ENCODE results near the gene FUT2.
"Not testable (repeated sequence)": the region's sequence is repeated elsewhere in the genome, so short reads cannot be mapped to it uniquely, and the experiment has no call there.

FUT2 gene

DNA sequence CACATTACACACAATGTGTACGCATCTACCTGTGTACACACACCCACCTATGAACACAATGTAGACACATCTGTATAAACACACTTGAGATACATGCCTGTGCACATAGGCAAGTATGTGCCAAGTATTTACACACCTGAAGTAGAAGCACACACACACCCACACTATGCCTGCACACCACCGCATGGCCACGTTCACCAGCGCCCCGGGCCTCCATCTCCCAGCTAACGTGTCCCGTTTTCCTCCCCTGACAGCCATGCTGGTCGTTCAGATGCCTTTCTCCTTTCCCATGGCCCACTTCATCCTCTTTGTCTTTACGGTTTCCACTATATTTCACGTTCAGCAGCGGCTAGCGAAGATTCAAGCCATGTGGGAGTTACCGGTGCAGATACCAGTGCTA lies 6.9 kb downstream of the FUT2 start:
- no peak for DNase-seq (ENCODE audit: low read depth)

DNA sequence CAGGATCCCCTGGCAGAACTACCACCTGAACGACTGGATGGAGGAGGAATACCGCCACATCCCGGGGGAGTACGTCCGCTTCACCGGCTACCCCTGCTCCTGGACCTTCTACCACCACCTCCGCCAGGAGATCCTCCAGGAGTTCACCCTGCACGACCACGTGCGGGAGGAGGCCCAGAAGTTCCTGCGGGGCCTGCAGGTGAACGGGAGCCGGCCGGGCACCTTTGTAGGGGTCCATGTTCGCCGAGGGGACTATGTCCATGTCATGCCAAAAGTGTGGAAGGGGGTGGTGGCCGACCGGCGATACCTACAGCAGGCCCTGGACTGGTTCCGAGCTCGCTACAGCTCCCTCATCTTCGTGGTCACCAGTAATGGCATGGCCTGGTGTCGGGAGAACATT lies 7.5 kb downstream of the FUT2 start:
- no peak for DNase-seq (ENCODE audit: low read depth)

DNA sequence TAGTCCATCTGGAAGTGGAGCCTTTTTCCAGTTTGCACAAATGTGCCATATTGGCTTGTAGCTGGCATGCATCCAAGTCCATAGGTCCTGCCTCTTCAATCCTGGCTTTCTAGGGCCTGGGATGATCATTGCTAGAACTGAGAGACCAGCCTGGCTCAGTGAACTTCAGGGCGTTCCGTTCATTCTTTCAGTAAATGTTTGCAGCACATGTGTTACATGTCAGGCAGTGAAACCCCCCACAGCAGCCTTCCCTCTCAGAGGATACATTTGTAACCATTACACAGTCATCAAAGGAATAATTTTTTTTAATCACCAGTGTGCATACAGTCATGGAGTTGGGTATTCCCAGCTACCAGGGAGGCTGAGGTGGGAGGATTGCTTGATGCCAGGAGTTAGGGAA lies 9.7 kb downstream of the FUT2 start:
- no peak for DNase-seq (ENCODE audit: low read depth)

DNA sequence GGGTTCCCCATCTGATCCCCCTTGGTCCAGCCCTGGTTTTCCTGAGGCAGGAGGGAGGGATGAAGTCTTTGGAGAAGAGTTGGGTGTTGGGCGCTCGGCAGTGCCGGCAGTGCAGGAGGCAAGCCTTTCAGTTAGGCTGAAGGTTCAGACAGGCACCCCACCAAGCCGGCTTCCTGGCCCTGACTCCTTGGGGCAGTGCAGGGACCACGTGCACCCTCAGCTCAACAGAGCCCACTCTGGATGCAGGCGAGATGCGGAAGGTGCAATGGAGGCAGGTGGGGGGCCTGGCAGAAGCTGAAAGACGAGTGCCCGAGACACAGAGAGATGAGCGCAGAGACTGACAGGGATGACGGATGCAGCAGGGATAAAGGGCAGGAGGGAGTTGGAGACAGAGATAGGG lies 12.7 kb downstream of the FUT2 start:
- no peak for DNase-seq (ENCODE audit: low read depth)

DNA sequence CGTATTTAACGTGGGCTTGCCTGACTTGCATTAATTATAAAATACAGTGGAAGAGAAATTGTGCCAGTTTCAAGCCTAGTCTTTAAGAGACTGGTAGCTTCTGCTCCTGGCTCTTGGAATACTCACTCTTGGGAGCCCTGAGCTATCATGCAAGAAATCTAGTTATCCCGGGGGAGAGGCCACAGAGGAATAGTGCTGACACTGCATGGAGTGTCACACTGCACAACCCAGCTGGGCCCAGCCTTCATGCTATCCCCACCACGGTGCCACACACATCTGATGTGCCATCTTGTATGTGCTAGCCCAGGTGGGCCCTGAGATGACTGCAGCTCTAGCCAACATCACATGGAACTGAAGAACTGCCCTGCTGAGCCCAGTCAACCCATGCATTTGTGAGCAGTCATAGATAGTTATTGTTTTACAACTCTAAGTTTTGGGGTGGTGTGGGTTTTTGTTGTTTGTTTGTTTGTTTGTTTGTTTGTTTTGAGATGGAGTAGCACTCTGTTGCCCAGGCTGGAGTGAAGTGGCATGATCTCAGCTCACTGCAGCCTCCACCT lies 15.4 kb downstream of the FUT2 start:
- DNase-seq (ENCODE audit: low read depth): no peak

DNA sequence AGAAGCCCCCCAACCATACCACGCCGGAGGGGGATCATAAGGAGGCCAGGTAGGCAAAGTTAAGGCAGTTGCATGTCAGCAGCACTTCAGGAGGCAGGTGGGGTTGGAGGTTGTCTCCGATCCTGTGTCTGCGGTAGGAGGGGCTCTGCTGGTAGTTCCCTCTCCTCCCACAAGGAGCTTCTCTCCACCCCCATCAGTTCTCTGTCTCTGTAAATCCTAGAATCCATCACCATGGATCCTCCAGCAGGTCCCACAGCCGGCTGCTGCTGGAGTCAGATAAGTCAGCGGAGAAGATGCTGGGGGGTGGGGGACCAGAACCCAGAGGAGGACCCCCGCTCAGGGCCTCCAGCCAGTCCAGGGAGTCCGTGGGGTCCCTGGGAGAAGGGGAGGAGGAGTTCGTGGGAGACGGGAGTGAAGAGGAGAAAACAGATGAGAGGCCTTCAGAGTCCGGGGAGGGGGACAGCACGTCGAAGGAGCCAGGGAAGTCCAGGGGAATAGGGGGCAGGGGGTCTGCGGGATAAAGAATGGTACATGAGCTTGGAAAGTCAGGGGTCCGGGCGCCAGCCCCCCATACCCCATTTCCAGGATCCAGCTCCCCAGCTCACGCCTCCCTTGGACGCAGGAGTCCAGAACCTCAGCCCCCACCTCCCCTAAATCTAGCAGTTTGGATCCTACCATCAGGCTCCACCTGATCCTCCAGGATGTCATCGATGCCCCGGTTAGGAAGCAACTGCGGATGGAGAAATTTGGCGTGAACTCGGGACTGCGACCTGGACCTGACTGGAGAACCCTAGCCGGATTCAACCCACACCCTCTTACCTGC lies 17.5 kb downstream of the FUT2 start:
- no peak for DNase-seq (ENCODE audit: low read depth)

DNA sequence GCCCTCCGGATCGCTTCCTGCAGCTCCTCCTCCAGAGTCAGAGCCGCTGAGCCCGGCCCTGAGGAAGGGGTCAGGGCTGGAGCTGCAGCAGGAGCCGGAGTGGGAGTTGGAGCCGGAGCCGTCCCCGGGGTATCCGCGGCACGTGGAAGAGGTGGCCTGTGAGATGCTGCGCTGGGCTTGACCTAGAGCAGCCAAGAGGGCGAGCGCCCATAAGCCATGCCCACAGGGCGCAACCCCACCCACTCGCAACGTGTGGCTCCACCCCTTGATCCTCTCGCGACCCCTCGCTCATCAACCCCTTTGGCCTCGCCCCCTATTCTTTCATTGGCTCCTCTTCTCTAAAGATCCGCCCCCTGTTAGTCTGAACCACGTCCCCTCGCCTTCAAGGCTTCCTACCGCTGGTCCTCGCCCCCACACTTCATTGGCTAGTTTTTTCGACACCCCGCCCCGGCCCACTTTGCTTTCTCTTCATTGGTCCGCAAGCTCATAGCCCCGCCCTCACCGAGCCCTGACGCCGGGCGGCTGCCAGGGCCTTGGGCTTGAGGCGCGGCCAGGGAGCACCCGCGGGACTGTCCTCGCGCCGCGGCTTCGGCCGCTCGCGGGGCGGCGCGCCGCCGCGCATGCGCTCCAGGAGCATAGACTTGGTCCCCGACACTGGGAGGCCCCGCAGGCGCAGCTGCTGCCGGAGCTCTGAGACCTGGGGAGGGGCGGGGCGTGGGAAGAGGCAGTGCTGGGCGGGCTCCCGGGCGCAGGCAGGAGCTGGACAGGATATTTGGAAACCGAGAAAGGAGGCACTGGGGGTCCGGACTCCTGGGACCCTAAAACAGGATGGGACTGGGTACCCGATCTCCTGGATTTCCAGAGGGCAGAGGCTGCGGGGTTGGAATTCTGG lies 18.3 kb downstream of the FUT2 start:
- DNase-seq (ENCODE audit: low read depth): peak; percentile 96

DNA sequence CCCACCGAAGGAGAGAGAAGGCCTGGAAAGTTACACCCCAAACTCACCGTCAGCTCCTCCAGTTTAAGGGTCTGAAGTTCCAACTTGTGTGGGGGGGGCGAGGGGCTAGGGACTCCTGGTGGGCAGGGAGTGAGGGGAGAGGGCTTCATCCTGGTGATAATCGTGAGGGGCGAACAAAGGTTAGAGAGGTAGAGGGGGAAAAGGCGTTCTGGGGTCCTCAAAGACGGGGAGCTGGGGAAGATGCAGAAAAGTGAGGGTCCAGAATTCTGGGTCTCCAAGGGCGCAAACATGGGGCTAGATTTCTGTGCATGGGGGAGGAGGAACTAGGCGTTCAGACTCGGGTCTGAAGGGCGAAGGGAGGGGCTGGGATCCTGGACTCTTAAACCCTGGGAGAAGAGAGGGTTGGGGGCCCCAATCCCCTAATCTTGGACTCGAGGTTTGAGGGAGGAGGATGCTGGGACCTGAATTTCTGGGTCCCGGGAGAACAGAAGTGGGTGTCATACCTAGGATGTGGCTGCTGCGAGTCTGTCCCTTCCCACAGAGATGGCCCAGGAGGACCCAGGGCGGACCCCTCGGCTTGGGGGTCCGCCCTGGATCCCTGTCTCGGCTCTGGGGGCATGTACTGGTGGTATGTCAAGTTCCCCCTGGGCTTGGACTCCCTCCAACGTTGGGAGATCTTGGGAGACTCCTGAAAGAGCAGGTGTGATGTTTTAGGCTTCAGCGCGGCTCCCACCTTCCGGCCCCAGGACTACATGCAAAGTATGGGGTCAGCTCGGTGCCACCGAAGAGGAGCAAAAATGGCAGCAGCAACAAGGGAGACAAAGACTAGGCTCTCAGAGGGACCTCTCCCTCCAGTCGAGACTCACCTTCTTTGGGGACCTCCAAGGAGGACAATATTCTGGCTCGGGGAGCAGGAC lies 19.2 kb downstream of the FUT2 start:
- DNase-seq (ENCODE audit: low read depth): no peak

DNA sequence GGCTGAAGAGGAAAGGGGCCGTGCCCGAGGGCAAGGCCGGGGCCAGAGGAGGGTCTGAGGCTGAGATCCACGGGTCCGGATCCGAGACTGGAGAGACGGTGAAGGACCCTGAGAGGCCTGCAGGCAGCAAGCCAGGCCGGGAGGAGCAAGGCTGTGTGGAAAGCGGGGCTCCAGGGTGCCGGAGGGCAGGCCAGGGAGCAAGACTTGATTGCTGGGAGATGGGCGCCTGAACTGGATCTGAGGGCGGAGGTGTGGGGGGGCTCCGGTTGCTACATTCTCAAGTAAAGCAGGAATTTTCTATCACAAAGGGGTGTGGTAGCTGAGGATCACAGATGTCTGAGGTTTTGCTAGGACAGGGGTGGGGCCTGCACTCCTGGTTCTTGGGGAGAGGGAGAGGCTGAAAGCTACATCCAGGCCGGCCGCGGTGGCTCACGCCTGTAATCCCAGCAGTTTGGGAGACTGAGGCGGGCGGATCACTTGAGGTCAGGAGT lies 20.0 kb downstream of the FUT2 start:
- DNase-seq (ENCODE audit: low read depth): no peak

DNA sequence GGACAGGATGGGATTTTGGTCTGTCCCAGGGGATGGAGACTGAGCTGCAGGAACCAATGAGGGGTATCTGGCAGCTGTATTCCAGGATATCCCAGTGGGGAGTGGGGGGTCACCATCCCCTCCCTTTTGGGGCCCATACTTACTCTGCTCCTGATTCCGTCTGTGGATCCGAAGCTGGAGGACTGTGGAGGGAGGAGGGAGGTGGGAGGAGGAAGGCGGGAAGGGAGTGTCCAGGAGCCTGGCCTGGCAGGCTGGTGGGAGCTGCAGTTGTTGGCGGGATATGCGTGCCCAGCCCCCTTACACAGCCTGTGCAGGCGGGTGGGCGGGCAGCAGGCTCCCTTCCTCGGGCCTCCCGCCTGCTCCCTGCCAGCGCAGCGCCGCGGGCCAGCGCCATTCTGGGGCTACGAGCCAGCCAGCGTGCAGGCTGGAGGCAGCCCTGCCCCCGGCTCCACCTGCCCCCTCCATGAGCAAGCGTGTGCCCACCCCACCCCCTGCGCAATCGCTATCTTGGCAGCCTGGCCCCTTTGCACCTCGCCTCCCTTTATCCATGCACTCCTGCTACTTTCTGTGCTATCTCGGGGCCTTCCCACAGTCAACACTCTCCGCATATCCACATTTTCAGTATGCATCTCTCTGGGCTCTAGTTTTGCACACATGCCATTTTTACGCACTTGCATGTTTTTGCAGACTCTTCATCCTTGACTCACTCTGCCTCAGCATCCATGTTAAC lies 21.0 kb downstream of the FUT2 start:
- DNase-seq (ENCODE audit: low read depth): no peak

DNA sequence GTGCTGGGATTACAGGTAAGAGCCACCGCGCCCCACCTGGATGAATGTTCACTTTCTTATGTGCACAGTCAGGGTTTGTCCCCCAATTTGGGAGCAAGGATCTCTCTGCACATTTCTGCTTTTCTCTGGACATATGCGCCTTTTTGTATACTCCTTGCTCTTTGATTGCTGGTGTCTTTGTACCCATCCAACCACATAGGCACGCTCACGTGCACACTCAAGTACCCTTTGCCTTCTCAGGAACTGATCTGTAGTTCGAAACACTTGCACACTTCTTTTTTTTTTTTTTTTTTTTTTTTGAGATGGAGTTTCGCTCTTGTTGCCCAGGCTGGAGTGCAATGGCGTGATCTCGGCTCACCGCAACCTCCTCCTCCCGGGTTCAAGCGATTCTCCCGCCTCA lies 22.3 kb downstream of the FUT2 start:
- not testable (repeated sequence) for DNase-seq (ENCODE audit: low read depth)

DNA sequence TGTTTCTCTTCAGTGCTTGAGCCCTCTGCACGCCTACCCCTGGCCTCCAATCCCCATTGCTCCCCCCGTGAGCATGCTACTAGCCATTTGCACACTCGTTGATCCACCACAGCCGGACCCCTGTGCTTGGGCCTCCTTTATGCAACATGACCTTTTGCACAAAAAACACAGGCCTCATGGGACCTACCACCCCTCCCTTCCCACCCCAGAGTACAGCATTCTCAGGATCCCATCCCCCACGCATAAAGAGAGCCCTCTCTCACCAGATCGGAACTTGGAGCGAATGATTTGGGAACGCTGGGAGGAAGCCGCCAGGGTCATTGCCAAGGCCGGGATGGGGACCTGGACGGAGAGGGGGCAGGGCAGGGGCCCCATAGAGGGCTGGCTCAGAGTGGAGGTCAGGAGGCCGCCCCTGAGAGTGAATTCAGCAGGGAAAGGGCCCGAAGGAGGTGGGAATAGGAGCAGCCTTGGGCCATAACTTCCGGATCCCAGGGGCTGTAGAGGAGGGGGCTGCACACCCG lies 23.0 kb downstream of the FUT2 start:
- DNase-seq (ENCODE audit: low read depth): no peak

DNA sequence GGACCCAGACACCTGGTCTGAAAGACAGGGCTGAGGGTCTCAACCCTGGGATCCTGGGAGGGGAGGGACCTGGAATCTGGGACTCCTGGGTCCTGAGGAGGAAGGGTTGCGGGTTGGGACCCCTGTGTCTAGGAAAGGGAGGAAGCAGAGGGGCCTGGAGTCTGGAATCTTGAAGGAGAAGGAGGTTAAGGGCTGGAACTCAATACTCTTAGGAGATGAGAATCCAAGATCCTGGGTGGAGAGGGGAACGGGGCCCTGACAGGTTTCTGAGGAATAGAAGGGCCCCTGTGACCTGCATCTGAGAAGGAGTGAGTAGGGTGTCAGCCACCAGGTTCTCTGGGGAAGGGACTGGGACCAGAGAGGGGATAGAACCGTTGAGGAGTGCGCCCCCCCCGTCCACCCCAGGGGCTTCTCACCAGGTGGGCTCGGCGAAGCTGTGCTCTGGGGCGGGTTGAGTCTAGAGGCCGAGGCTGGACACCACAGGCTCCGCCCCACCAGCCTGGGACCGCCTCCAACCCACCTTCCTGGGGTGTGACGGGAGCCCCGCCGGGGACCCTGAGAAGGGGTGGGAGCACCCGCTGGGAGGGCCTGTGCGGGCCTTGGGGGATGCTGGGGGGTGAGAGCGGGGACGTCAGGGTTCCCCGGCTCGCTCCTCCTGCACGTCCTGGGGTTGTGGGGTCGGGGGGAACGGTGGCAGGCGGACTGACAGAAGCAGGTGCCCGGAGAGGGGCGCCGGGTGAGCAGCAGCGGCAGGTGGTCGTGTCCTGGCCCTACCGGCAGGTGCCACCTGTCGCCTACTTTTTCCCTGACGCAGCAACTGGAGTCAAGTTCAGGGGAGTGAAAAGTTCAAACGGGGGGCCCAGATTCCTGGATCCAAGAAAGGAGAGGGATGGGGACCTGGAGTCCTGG lies 23.7 kb downstream of the FUT2 start, which contains the start of gene MAMSTR:
Gene MAMSTR, minus strand, starts transcription at position 463 of the 909 bp plus-strand sequence. CDS start 694 bp downstream, outside the sequence.
- DNase-seq (ENCODE audit: low read depth): no peak

DNA sequence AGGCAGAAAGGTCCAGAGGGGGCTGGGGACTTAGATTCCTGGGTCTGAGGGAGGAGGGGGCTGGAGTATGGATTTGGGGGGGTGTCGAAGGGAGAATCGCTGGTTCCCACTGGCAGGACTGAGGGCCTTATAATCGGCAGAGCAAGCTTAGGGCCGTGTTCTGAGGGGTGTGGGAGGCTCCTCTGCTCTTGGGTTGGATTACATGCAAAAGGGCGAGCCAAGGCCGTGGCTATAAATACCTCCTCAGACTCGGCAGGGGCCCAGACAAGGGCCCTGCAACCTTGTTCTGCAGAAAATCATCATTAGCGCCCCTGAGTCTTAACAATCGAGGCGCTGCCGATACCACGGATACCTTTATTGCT lies 24.5 kb downstream of the FUT2 start:
- DNase-seq (ENCODE audit: low read depth): no peak

DNA sequence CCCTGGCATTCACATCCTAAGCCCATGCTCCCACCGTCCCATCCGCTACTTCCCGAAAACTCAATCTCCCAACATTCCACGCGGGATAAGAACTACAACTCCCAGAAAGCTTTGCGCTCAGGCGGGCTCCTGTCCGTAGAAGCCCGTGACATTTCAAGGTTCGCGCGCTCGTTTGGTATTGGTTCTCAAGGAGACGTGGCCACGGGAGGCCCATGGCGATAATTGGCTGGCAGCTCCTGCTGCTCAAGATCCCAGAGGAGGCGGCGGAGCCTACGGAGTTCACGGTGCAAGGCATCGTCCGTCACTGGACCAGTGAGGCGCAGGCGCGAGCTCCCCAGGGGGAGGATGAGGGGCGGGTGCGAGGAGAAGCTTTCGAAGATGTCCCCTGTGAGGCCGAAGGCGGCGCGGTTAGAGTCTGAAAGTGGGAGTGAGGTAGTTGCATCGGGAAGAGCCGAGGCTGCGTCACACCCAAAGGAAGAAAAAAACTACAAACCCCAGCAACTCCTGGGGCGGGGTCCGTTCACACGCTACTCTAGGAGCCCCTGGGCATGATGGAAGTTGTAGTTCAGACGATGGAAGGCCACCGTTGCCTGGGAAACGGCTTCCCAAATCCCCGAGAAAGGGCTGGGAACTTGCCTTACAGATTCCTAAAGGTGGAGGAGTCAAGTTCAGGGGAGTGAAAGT lies 25.0 kb downstream of the FUT2 start:
- DNase-seq (ENCODE audit: low read depth): peak; percentile 87

DNA sequence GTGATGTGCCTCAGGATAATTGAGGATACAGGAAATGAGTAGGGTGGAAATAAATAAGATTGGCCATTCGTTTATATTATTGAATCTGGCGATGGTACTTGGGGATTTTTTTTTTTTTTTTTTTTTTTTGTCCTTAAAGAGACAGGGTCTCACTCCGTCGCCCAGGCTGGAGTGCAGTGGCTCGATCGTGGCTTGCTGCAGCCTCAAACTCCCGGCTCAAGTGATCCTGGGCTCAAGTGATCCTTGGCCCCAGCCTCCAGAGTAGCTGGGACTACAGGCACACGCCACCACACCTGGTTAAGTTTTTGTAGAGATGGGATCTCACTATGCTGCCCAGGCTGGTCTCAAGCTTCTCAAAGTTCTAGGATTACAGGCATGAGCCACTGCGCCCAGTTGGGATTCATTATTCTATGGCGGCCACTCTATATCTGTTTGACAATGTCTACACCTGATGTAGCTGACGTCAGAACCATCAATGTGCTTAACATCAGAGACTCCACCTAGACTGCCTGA lies 26.5 kb downstream of the FUT2 start:
- no peak for DNase-seq (ENCODE audit: low read depth)

DNA sequence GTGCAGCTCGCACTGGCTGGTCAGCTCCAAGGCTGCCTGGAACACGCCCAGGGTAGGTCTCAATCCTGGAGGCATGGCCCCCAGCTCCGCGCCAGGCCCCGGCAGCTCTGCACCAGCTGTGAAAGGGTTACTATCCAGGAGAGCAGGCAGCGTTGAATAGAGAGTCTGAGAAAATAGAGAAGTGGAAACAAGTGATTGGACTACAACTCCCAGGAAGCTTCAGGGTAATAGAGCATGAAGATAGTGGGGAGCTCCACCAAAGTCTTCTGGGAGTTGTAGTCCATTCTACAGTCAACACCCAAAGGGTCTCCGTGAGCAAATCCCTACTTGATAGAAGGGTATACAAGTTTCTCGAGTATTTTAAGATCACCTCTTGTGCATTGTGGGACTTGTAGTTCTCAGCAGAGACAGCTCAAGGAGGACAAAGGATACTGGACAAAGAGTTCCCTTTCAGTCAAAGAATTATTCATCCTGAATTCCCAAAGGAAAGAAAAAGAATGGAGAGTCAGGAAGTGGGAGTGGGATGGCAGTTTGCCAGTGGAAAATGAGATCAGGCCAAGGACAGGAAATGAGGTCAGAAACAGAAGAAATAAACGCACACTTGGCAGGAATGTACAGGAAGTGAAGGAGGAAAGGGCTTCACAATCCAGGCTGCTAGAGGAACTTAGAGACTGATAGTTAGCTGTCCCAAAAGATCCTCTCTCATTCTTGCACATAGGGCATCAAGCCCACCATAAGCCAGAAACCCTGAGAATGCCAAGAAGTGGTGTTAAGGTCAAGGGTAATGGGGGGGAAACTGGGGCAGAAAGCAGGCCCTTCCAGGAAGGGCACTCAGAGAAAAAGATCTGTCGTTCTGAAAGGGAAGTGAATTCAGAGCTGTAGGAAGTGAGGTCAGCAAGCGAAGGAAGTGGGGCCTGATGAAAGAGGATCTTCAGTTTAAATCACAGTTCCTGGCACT lies 29.3 kb downstream of the FUT2 start:
- DNase-seq (ENCODE audit: low read depth): no peak

DNA sequence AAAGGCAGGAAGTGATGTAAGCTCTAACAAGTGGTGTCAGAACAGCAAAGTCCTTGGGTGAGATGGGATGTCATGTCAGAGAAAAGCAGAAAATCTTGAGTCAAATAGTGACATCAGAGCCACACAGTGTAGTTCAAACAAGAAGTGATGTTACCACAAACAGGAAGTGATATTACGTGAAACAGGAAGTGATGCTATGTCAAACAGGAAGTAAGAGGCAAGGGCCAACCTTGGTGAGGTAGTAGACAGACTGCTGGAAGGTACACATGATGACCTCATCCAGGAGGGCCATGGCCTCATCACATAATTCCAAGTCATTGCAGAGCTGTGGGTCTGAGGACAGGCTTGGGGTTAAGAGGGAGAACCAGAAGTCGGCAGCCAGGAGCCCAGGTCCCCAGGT lies 30.8 kb downstream of the FUT2 start:
- DNase-seq (ENCODE audit: low read depth): no peak

Measured in T-helper 22 cell (primary cell).